Memory B cell (primary cell): ENCODE measurements around the gene CNTN6.

Source experiments
- ATAC-seq: fragments of 150-1000 bp; cut with Tn5 transposase; 2 replicates; pipeline ENCODE4 v1.10.0; 2021; ENCODE audit warnings: low read depth, mild to moderate bottlenecking, moderate library complexity
- DNase-seq, 2 donors: peaks; one replicate each; pipeline ENCODE4 v3.0.0; 2022; ENCODE audit warnings: low spot score in 2 of 2
- H3K27ac Mint-ChIP-seq: one replicate; pipeline ENCODE4 v1.8.0; 2022; ENCODE audit warnings: mild to moderate bottlenecking, moderate library complexity, mixed read lengths
- H3K27me3 Mint-ChIP-seq: one replicate; pipeline ENCODE4 v1.8.0; 2022; ENCODE audit warnings: mixed read lengths
- H3K36me3 Mint-ChIP-seq: one replicate; pipeline ENCODE4 v1.8.0; 2022; ENCODE audit warnings: mild to moderate bottlenecking, mixed read lengths
- H3K4me1 Mint-ChIP-seq: one replicate; pipeline ENCODE4 v1.8.0; 2022; ENCODE audit warnings: mixed read lengths
- H3K4me3 Mint-ChIP-seq: one replicate; pipeline ENCODE4 v1.8.0; 2022; ENCODE audit warnings: mild to moderate bottlenecking, moderate library complexity, mixed read lengths
- H3K9me3 Mint-ChIP-seq: one replicate; pipeline ENCODE4 v1.8.0; 2022; ENCODE audit warnings: mixed read lengths

CNTN6 gene

DNA sequence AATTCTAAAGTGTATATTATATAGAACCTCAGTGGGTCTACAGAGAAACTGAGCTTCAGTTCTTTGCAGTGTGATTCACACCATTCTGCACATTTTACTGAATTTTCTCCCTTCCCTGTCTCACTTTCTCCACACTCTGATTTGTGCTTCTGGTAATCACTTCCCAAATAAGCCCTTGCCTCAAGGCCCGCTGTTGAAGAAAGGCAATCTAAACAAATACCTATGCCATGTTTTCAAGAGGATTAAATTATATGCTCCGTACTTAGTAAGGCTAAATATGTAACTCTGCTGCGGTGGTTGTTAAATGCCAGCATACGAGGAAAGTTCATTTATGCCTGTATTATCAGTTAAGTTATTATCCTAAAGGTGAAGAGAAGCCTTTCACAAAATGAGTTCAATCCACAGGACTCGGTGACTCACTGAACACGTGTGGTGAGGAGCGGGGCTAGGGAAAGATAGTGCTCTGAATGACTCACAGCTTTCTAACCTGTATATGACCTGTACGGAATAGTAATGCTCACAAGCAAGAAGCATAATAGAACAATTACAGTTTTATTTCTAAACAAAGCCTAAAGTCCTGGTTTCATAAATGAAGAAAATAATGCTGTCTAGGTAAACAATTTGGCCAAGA lies 25.1 kb downstream of the CNTN6 start:
- Mint-ChIP-seq H3K27ac (no peak overlapping the region), H3K27me3 (no peaks in the 10 kb centered on the region), H3K4me3 (no peak overlapping the region), H3K4me1 (no peaks in the 10 kb centered on the region), H3K36me3 (no peaks in the 10 kb centered on the region), H3K9me3 (peaks cover 1% of the 10 kb centered on the region)
- ATAC-seq (no peak), DNase-seq (no peak)

DNA sequence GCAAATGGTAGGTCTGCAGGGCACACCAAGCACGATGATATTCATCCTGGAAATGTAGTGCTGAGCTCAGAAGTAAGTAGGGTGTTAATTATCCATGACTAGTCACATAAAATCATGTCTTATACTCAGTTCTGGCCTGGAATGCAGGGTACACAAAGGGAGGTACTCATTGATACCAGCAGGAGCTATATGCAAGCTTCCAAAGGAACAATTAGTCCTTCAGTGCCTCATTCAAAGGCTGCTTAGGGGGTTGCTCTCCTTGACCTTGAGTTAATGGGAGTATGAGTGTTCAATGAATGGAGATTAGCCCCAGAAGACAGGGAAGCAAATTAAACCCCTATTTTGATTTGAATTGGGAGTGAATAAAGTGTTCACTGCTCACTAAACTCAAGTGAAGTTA lies 38.3 kb downstream of the CNTN6 start:
- H3K27me3 Mint-ChIP-seq: no peaks in the 10 kb centered on the region
- ATAC-seq (no peak), DNase-seq (no peak)
- no peaks in the 10 kb centered on the region for H3K36me3 Mint-ChIP-seq
- no peaks in the 10 kb centered on the region for H3K9me3 Mint-ChIP-seq
- no peak overlapping the region for H3K4me3 Mint-ChIP-seq
- H3K4me1 Mint-ChIP-seq: peaks cover 2% of the 10 kb centered on the region
- no peak overlapping the region for H3K27ac Mint-ChIP-seq

GRCh38 chr3:1135194-1135593 lies 42.4 kb downstream of the CNTN6 start:
- H3K27me3 Mint-ChIP-seq: no peaks in the 10 kb centered on the region
- no peak overlapping the region for H3K27ac Mint-ChIP-seq
- H3K4me3 Mint-ChIP-seq: no peak overlapping the region
- H3K36me3 Mint-ChIP-seq: no peaks in the 10 kb centered on the region
- DNase-seq (no peak), ATAC-seq (no peak)
- no peaks in the 10 kb centered on the region for H3K4me1 Mint-ChIP-seq
- H3K9me3 Mint-ChIP-seq: no peaks in the 10 kb centered on the region

GRCh38 chr3:1138036-1138435 lies 45.2 kb downstream of the CNTN6 start:
- Mint-ChIP-seq H3K4me1 (no peaks in the 10 kb centered on the region), H3K27ac (no peak overlapping the region), H3K4me3 (no peak overlapping the region), H3K36me3 (no peaks in the 10 kb centered on the region), H3K27me3 (no peaks in the 10 kb centered on the region), H3K9me3 (no peaks in the 10 kb centered on the region)
- ATAC-seq (no peak), DNase-seq (no peak)

- no peak overlapping the region for H3K4me3 Mint-ChIP-seq
- no peak for ATAC-seq
- H3K27ac Mint-ChIP-seq: no peak overlapping the region
- DNase-seq: no peak
- H3K36me3 Mint-ChIP-seq: no peaks in the 10 kb centered on the region
- no peaks in the 10 kb centered on the region for H3K27me3 Mint-ChIP-seq
- H3K9me3 Mint-ChIP-seq: no peaks in the 10 kb centered on the region
- H3K4me1 Mint-ChIP-seq: no peaks in the 10 kb centered on the region
Measured at GRCh38 chr3:1139071-1139470, 46.2 kb downstream of the CNTN6 start.

- Mint-ChIP-seq H3K4me1 (no peaks in the 10 kb centered on the region), H3K9me3 (no peaks in the 10 kb centered on the region)
Measured at GRCh38 chr3:1147326-1147725, 54.5 kb downstream of the CNTN6 start.

DNA sequence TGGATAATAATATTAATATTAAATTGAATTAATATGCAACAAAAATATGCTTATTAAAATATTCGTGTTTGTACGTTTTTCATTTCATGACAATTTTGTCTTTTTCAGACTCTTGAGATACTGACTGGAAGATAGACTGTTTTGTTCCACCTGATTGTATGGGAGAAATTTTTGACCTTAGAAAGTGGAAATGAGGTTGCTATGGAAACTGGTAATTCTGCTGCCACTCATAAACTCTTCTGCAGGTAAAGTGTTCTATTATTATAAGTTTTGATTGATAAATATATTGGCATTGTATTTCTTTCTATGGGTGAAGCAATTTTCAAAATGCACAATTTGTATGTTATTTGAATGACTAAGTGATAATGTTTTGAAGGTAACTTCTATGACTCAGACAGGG lies 55.0 kb downstream of the CNTN6 start:
- H3K27ac Mint-ChIP-seq: no peak overlapping the region
- no peaks in the 10 kb centered on the region for H3K4me1 Mint-ChIP-seq
- ATAC-seq (no peak), DNase-seq (no peak)
- no peaks in the 10 kb centered on the region for H3K27me3 Mint-ChIP-seq
- H3K4me3 Mint-ChIP-seq: no peak overlapping the region
- no peaks in the 10 kb centered on the region for H3K9me3 Mint-ChIP-seq
- no peaks in the 10 kb centered on the region for H3K36me3 Mint-ChIP-seq

More at GRCh38 chr3:1147326-1147725, 54.5 kb downstream of the CNTN6 start:
- DNase-seq: no peak
- Mint-ChIP-seq H3K27ac (no peak overlapping the region), H3K27me3 (no peaks in the 10 kb centered on the region), H3K36me3 (no peaks in the 10 kb centered on the region), H3K4me3 (no peak overlapping the region)
- ATAC-seq: no peak

- ATAC-seq: no peak
- Mint-ChIP-seq H3K36me3 (no peaks in the 10 kb centered on the region), H3K9me3 (no peaks in the 10 kb centered on the region), H3K4me1 (no peaks in the 10 kb centered on the region), H3K27ac (no peak overlapping the region), H3K4me3 (no peak overlapping the region), H3K27me3 (peaks cover 4% of the 10 kb centered on the region)
- no peak for DNase-seq
Measured at GRCh38 chr3:1164101-1164500, 71.3 kb downstream of the CNTN6 start.

GRCh38 chr3:1171320-1171719 lies 78.5 kb downstream of the CNTN6 start:
- Mint-ChIP-seq H3K4me1 (no peaks in the 10 kb centered on the region), H3K27ac (no peak overlapping the region), H3K4me3 (no peak overlapping the region), H3K27me3 (peaks cover 2% of the 10 kb centered on the region), H3K9me3 (no peaks in the 10 kb centered on the region), H3K36me3 (no peaks in the 10 kb centered on the region)
- ATAC-seq: no peak
- DNase-seq: no peak

DNA sequence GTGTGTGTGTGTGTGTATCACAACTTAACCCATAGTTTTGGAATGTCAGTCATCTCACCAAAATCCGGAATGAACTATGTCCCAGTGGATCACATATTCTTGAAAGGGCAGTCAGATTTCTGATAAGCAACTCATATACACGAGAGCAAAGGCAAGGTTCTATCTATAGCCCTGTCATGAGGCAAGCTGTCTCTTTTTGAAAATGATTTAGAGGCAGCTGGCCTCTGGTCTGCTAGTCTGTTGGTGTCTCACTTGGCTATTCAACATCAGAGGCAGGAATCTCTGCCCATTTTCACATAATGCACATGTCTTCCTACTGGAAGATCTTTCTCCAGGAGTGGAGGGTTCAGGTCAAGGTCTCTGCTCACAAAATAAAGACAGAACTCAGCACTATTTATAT lies 79.8 kb downstream of the CNTN6 start:
- no peaks in the 10 kb centered on the region for H3K9me3 Mint-ChIP-seq
- H3K27ac Mint-ChIP-seq: no peak overlapping the region
- ATAC-seq (no peak), DNase-seq (no peak)
- H3K4me1 Mint-ChIP-seq: no peaks in the 10 kb centered on the region
- H3K36me3 Mint-ChIP-seq: no peaks in the 10 kb centered on the region
- no peak overlapping the region for H3K4me3 Mint-ChIP-seq
- no peaks in the 10 kb centered on the region for H3K27me3 Mint-ChIP-seq

DNA sequence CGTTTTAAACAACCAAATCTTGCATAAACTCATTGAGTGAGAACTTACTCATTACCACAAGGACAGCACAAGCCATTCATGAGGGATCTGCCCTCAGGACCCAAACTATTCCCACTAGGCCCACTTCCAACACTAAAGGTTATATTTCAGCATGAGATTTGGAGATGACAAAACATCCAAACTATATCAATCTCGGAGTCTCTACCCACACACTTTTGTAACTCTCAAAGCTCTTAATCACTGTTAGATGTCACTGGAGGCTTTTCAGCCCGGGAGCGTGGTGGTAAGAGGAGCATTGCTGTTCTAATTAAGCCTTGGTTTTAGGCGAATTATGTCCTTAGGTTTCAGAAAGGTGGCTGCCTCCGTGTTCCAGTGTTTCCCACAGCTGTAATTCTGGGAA lies 86.3 kb downstream of the CNTN6 start:
- H3K4me1 Mint-ChIP-seq: no peaks in the 10 kb centered on the region
- no peak overlapping the region for H3K4me3 Mint-ChIP-seq
- no peak for DNase-seq
- H3K27me3 Mint-ChIP-seq: no peaks in the 10 kb centered on the region
- H3K9me3 Mint-ChIP-seq: peaks cover 5% of the 10 kb centered on the region
- peaks cover 2% of the 10 kb centered on the region for H3K36me3 Mint-ChIP-seq
- no peak overlapping the region for H3K27ac Mint-ChIP-seq
- ATAC-seq: no peak

- no peak for DNase-seq
- H3K4me3 Mint-ChIP-seq: no peak overlapping the region
- no peaks in the 10 kb centered on the region for H3K27me3 Mint-ChIP-seq
- H3K27ac Mint-ChIP-seq: no peak overlapping the region
- ATAC-seq: no peak
- no peaks in the 10 kb centered on the region for H3K4me1 Mint-ChIP-seq
- peaks cover 2% of the 10 kb centered on the region for H3K9me3 Mint-ChIP-seq
- H3K36me3 Mint-ChIP-seq: no peaks in the 10 kb centered on the region
Measured at GRCh38 chr3:1183320-1184048, 90.7 kb downstream of the CNTN6 start.

DNA sequence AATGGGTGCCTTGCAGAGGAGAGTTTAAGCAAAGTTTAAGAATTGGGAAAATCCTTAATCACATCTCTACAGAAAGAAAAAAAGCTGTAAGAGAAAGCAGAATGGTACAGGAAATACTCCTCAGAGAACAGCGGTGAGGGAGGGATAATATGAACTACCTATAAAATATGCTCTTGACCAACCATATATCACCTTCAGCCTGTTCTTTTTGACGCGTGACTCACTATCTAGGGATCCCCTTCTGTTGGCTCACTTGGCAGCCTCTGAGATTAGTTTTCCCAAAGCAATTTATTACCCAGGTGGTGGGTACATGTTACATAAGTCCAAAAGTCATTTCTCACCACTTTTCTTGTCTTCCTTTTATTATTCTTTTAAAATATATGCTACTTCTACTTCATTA lies 97.7 kb downstream of the CNTN6 start:
- H3K4me3 Mint-ChIP-seq: no peak overlapping the region
- H3K36me3 Mint-ChIP-seq: no peaks in the 10 kb centered on the region
- no peak overlapping the region for H3K27ac Mint-ChIP-seq
- no peaks in the 10 kb centered on the region for H3K4me1 Mint-ChIP-seq
- no peak for DNase-seq
- no peaks in the 10 kb centered on the region for H3K9me3 Mint-ChIP-seq
- ATAC-seq: no peak
- no peaks in the 10 kb centered on the region for H3K27me3 Mint-ChIP-seq

DNA sequence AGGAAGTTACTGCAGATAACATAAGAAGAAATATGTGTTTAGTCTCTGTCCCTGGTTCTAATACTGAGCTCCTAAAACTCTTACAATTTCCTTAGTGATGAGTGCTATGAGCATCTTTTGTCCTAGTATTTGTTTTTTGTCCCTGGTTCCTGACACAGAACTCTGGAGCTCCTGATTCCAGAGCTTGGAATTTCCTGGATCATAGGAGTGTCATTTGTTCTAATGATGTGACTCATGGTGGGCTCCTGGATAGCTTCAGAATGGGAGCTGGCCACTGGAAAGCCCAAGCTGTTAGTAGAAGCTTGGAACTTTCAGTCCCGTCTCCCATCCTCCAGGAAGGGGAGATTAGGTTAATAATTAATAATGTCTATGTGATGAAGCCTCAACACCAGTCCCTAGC lies 98.2 kb downstream of the CNTN6 start:
- DNase-seq (no peak), ATAC-seq (no peak)
- Mint-ChIP-seq H3K4me3 (no peak overlapping the region), H3K27ac (no peak overlapping the region), H3K27me3 (no peaks in the 10 kb centered on the region), H3K4me1 (no peaks in the 10 kb centered on the region), H3K36me3 (no peaks in the 10 kb centered on the region), H3K9me3 (no peaks in the 10 kb centered on the region)

GRCh38 chr3:1195947-1196346 lies 103.1 kb downstream of the CNTN6 start:
- Mint-ChIP-seq H3K27me3 (no peaks in the 10 kb centered on the region), H3K27ac (no peak overlapping the region), H3K4me1 (no peaks in the 10 kb centered on the region), H3K9me3 (no peaks in the 10 kb centered on the region), H3K36me3 (no peaks in the 10 kb centered on the region), H3K4me3 (no peak overlapping the region)
- ATAC-seq (no peak), DNase-seq (no peak)
